ENCODE data around the gene RSU1. TPM values are rescaled to one million over a fixed set of nuclear protein-coding genes. Genes with fewer than 3 reads are reported as not detected.

The RSU1 gene
- total and polyA plus RNA-seq, 10 of the 15 experiments (the other 5 are each of a cell fraction or from before 2014, with no cell fraction given): 49.2 to 139 (median 81.3) TPM

DNA sequence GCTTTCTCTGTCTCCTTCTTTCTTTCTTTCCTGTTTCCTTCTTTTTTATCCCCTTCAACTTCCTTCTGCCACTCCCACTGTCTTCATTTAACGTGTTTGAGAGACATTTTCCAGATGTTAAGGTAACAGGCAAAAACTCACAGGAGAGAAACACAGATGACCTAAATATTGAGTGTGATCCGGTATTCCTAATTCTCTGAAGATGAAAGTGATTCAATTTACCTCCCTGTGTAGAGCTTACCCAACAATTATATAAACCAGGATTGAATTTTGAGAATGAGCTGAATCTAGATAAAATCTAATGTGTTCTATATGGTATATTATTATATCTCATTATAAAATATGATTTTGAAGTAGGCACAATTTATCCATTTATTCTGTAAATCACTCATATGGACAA is 46.5 kb upstream of the RSU1 start:
- FAIRE-seq (no peak), ATAC-seq (no peak), DNase-seq (ENCODE audit: low read depth, low spot score) (no peak)
- Histone ChIP-seq H4K20me1 (ENCODE audit: control insufficient read depth, insufficient read depth) (no peaks in the 10 kb centered on the region), H3K4me2 (ENCODE audit: control insufficient read depth, insufficient read depth) (no peak overlapping the region), H3K4me1 (ENCODE audit: control insufficient read depth, insufficient read depth, low read length) (no peaks in the 10 kb centered on the region), H3K9me3 (replicated peaks; ENCODE audit: control insufficient read depth, insufficient read depth, low read length) (no peaks in the 10 kb centered on the region), H3K9ac (ENCODE audit: control insufficient read depth, insufficient read depth, low read length) (no peak overlapping the region), H2AFZ (ENCODE audit: control insufficient read depth, low read depth, low read length) (no peak overlapping the region), H3K79me2 (ENCODE audit: control insufficient read depth, insufficient read depth, low read length) (no peaks in the 10 kb centered on the region), H3K27ac (ENCODE audit: control insufficient read depth, insufficient read depth) (no peak overlapping the region), H3K27me3 (replicated peaks in 1 of 2; ENCODE audit: control insufficient read depth in 2 of 2, insufficient read depth in 2 of 2, low read length in 1 of 2) (0 out of 4 replicates have a peak, but pooled peaks cover 0 to 2% of the 10 kb centered on the region in 2 experiments), H3K4me3 (no peak overlapping the region), H3K36me3 (ENCODE audit: control insufficient read depth in 2 of 2, insufficient read depth in 2 of 2, low read length in 1 of 2) (no peaks in the 10 kb centered on the region)
- POLR2A ChIA-PET: no interaction called here
- SMC1A ChIA-PET (ENCODE audit: uncharacterized antibody, unreplicated experiment): interaction anchor here (1.1 to 1.4 kb wide), 2 partner anchors 8 to 393 kb away, joined by 3 to 5 read pairs; no protein-coding TSS in a partner anchor
- BruUV-seq (replicated peaks): no TSS peak
- CTCF ChIA-PET: interaction anchor here (0.6 to 1.3 kb wide), 2 partner anchors 11 to 36 kb away, joined by 3 to 4 read pairs; no protein-coding TSS in a partner anchor
- TF ChIP-seq EZH2 (IDR thresholded peaks at IDR 0.05; ENCODE audit: borderline replicate concordance, control insufficient read depth, low read depth, low read length) (no peak), CBX5 (IDR thresholded peaks at IDR 0.05; ENCODE audit: low read depth) (no peak), ATF7 (IDR thresholded peaks at IDR 0.05; ENCODE audit: low read depth) (no peak), RB1 (IDR thresholded peaks at IDR 0.05; ENCODE audit: borderline replicate concordance) (no peak), WRNIP1 (IDR thresholded peaks at IDR 0.05; ENCODE audit: borderline replicate concordance, low read depth, low read length) (no peak), ZSCAN29 (IDR thresholded peaks at IDR 0.05) (no peak), USF2 (IDR thresholded peaks at IDR 0.05; ENCODE audit: borderline replicate concordance, low read depth, low read length) (no peak)
- TF ChIP-seq, protein P1, sequence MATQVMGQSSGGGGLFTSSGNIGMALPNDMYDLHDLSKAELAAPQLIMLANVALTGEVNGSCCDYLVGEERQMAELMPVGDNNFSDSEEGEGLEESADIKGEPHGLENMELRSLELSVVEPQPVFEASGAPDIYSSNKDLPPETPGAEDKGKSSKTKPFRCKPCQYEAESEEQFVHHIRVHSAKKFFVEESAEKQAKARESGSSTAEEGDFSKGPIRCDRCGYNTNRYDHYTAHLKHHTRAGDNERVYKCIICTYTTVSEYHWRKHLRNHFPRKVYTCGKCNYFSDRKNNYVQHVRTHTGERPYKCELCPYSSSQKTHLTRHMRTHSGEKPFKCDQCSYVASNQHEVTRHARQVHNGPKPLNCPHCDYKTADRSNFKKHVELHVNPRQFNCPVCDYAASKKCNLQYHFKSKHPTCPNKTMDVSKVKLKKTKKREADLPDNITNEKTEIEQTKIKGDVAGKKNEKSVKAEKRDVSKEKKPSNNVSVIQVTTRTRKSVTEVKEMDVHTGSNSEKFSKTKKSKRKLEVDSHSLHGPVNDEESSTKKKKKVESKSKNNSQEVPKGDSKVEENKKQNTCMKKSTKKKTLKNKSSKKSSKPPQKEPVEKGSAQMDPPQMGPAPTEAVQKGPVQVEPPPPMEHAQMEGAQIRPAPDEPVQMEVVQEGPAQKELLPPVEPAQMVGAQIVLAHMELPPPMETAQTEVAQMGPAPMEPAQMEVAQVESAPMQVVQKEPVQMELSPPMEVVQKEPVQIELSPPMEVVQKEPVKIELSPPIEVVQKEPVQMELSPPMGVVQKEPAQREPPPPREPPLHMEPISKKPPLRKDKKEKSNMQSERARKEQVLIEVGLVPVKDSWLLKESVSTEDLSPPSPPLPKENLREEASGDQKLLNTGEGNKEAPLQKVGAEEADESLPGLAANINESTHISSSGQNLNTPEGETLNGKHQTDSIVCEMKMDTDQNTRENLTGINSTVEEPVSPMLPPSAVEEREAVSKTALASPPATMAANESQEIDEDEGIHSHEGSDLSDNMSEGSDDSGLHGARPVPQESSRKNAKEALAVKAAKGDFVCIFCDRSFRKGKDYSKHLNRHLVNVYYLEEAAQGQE (IDR thresholded peaks at IDR 0.05; ENCODE audit: low read depth, low read length): no peak
- in situ Hi-C loops (cut with MboI): no loop called here
- WGBS (ENCODE audit: insufficient coverage, insufficient replicate concordance, low lambda C conversion rate, missing lambda C conversion rate): 16% methylated on average over 2 of the region's 2 CpGs
- intact Hi-C loops (cut with micrococcal nuclease; ENCODE audit: unreplicated experiment): no loop called here
- RAD21 ChIA-PET (ENCODE audit: unreplicated experiment): no interaction called here
